WTC11 (cell line): ENCODE data around the gene EIF3A. TPM values are rescaled to one million over a fixed set of nuclear protein-coding genes. Genes with fewer than 3 reads are reported as not detected.

Experiments
- ATAC-seq: fragments of 200-7000 bp; cut with Tn5 transposase; 2 replicates; pipeline ENCODE4 v1.10.0; 2021; ENCODE audit warnings: mild to moderate bottlenecking, moderate library complexity
- Bru-seq: library from RNA; stranded (reverse); fragments of 400-500 nt; gene quantifications from one replicate; lab custom pipeline; 2021; lab: Mats Ljungman, UMichigan
- CTCF ChIA-PET: fragments of 300-600 bp; sonication (Branson Sonifier 250); formaldehyde crosslinking; loops from one replicate; lab custom pipeline; 2021; ENCODE audit warnings: antibody characterized with exemption; lab: Charles Lee
- POLR2A ChIA-PET: fragments of 350-600 bp; sonication (Branson Sonifier 250); formaldehyde crosslinking; loops from one replicate; lab custom pipeline; 2021; ENCODE audit warnings: antibody characterized with exemption; lab: Charles Lee
- DNase-seq: peaks from one replicate; pipeline ENCODE4 v3.0.0; 2021; ENCODE audit warnings: low spot score
- H3K27ac Mint-ChIP-seq: 2 replicates; pipeline ENCODE4 v1.8.0; 2021; ENCODE audit warnings: mixed read lengths
- H3K27me3 Mint-ChIP-seq: 2 replicates; pipeline ENCODE4 v1.8.0; 2021; ENCODE audit warnings: low read depth, mild to moderate bottlenecking, moderate library complexity, mixed read lengths
- H3K36me3 Mint-ChIP-seq: 2 replicates; pipeline ENCODE4 v1.8.0; 2021; ENCODE audit warnings: mixed read lengths
- H3K4me1 Mint-ChIP-seq: 2 replicates; pipeline ENCODE4 v1.8.0; 2022; ENCODE audit warnings: mixed read lengths
- H3K4me3 Mint-ChIP-seq: 2 replicates; pipeline ENCODE4 v1.8.0; 2021; ENCODE audit warnings: mild to moderate bottlenecking, moderate library complexity, mixed read lengths
- H3K9me3 Mint-ChIP-seq: 2 replicates; pipeline ENCODE4 v1.8.0; 2021; ENCODE audit warnings: mixed read lengths
- ATF6 ChIP-seq: sonication (generic); formaldehyde crosslinking; IDR thresholded peaks from 2 replicates; pipeline ENCODE4 v1.8.1; 2023; ENCODE audit warnings: mild to moderate bottlenecking, missing genetic modification reagents
- CREM ChIP-seq: sonication (generic); formaldehyde crosslinking; IDR thresholded peaks from 2 replicates; pipeline ENCODE4 v1.8.1; 2022; ENCODE audit warnings: mild to moderate bottlenecking, missing genetic modification reagents, moderate library complexity
- ERG ChIP-seq: fragments of 250-450 bp; sonication (Bioruptor Pico); IDR thresholded peaks from 2 replicates; pipeline ENCODE4 v1.8.0; 2021; ENCODE audit warnings: mild to moderate bottlenecking
- ESRRA ChIP-seq: sonication (generic); formaldehyde crosslinking; IDR thresholded peaks from 2 replicates; pipeline ENCODE4 v1.8.1; 2022; ENCODE audit warnings: mild to moderate bottlenecking, missing genetic modification reagents, borderline replicate concordance
- ETV6 ChIP-seq: sonication (generic); formaldehyde crosslinking; IDR thresholded peaks from 2 replicates; pipeline ENCODE4 v1.8.1; 2022; ENCODE audit warnings: mild to moderate bottlenecking, missing genetic modification reagents
- HMGA2 ChIP-seq: fragments of 250-450 bp; sonication (Bioruptor Pico); IDR thresholded peaks from 2 replicates; pipeline ENCODE4 v1.4.0; 2021; ENCODE audit warnings: mild to moderate bottlenecking, moderate library complexity
- HMGXB4 ChIP-seq: sonication (generic); formaldehyde crosslinking; IDR thresholded peaks from 2 replicates; pipeline ENCODE4 v1.8.1; 2023; ENCODE audit warnings: mild to moderate bottlenecking, moderate library complexity, missing genetic modification reagents
- JAZF1 ChIP-seq: fragments of 250-450 bp; sonication (Bioruptor Pico); IDR thresholded peaks from 2 replicates; pipeline ENCODE4 v1.9.0; 2021; ENCODE audit warnings: moderate library complexity, mild to moderate bottlenecking, inconsistent platforms
- NFE2L1 ChIP-seq: sonication (generic); formaldehyde crosslinking; IDR thresholded peaks from 2 replicates; pipeline ENCODE4 v1.8.1; 2023; ENCODE audit warnings: missing genetic modification reagents
- NFYB ChIP-seq: sonication (generic); formaldehyde crosslinking; conservative IDR thresholded peaks from 2 replicates; pipeline ENCODE4 v1.8.0; 2022; ENCODE audit warnings: low read depth, missing genetic modification reagents
- OVOL2 ChIP-seq: fragments of 250-450 bp; sonication (Bioruptor Pico); IDR thresholded peaks from 2 replicates; pipeline ENCODE4 v1.9.0; 2021; ENCODE audit warnings: mild to moderate bottlenecking, borderline replicate concordance
- SP1 ChIP-seq: sonication (generic); formaldehyde crosslinking; conservative IDR thresholded peaks from 2 replicates; pipeline ENCODE4 v1.8.1; 2022; ENCODE audit warnings: missing genetic modification reagents
- TEAD1 ChIP-seq: sonication (generic); formaldehyde crosslinking; IDR thresholded peaks from 2 replicates; pipeline ENCODE4 v1.8.0; 2022; ENCODE audit warnings: mild to moderate bottlenecking, missing genetic modification reagents
- TEAD4 ChIP-seq: sonication (generic); formaldehyde crosslinking; IDR thresholded peaks from 2 replicates; pipeline ENCODE4 v1.8.0; 2022; ENCODE audit warnings: mild to moderate bottlenecking, missing genetic modification reagents
- USF1 ChIP-seq: sonication (generic); formaldehyde crosslinking; IDR thresholded peaks from 2 replicates; pipeline ENCODE4 v1.8.0; 2022; ENCODE audit warnings: mild to moderate bottlenecking, missing genetic modification reagents
- USF2 ChIP-seq: sonication (generic); formaldehyde crosslinking; IDR thresholded peaks from 2 replicates; pipeline ENCODE4 v1.8.1; 2023; ENCODE audit warnings: mild to moderate bottlenecking, missing genetic modification reagents, moderate library complexity
- ZBTB21 ChIP-seq: sonication (generic); formaldehyde crosslinking; IDR thresholded peaks from 2 replicates; pipeline ENCODE4 v1.8.1; 2023; ENCODE audit warnings: mild to moderate bottlenecking, missing genetic modification reagents, borderline replicate concordance
- ZNF138 ChIP-seq: sonication (generic); formaldehyde crosslinking; conservative IDR thresholded peaks from 2 replicates; pipeline ENCODE4 v1.8.1; 2022; ENCODE audit warnings: mild to moderate bottlenecking, moderate library complexity, missing genetic modification reagents
- ZNF232 ChIP-seq: sonication (generic); formaldehyde crosslinking; IDR thresholded peaks from 2 replicates; pipeline ENCODE4 v1.8.0; 2022; ENCODE audit warnings: mild to moderate bottlenecking, missing genetic modification reagents
- ZNF423 ChIP-seq: fragments of 250-450 bp; sonication (Bioruptor Pico); IDR thresholded peaks from 2 replicates; pipeline ENCODE4 v2.1.2; 2022; ENCODE audit warnings: mild to moderate bottlenecking, moderate library complexity
- ZSCAN18 ChIP-seq: fragments of 250-450 bp; sonication (Bioruptor Pico); IDR thresholded peaks from 2 replicates; pipeline ENCODE4 v2.1.2; 2022; ENCODE audit warnings: mild to moderate bottlenecking, moderate library complexity
- long read RNA-seq, 3 experiments: library from RNA in 1 of 3; library from capped mRNA in 1 of 3; library from polyadenylated mRNA in 1 of 3; unstranded in 2 of 3; stranded (forward) in 1 of 3; transcript quantifications; one replicate each; pipeline ENCODE4 v2.0.0, GENCODE V29; 2021
- total RNA-seq: library from RNA; stranded (reverse); gene quantifications from 3 replicates; pipeline ENCODE4 v1.2.3, GENCODE V29; 2021

Gene EIF3A, protein sequence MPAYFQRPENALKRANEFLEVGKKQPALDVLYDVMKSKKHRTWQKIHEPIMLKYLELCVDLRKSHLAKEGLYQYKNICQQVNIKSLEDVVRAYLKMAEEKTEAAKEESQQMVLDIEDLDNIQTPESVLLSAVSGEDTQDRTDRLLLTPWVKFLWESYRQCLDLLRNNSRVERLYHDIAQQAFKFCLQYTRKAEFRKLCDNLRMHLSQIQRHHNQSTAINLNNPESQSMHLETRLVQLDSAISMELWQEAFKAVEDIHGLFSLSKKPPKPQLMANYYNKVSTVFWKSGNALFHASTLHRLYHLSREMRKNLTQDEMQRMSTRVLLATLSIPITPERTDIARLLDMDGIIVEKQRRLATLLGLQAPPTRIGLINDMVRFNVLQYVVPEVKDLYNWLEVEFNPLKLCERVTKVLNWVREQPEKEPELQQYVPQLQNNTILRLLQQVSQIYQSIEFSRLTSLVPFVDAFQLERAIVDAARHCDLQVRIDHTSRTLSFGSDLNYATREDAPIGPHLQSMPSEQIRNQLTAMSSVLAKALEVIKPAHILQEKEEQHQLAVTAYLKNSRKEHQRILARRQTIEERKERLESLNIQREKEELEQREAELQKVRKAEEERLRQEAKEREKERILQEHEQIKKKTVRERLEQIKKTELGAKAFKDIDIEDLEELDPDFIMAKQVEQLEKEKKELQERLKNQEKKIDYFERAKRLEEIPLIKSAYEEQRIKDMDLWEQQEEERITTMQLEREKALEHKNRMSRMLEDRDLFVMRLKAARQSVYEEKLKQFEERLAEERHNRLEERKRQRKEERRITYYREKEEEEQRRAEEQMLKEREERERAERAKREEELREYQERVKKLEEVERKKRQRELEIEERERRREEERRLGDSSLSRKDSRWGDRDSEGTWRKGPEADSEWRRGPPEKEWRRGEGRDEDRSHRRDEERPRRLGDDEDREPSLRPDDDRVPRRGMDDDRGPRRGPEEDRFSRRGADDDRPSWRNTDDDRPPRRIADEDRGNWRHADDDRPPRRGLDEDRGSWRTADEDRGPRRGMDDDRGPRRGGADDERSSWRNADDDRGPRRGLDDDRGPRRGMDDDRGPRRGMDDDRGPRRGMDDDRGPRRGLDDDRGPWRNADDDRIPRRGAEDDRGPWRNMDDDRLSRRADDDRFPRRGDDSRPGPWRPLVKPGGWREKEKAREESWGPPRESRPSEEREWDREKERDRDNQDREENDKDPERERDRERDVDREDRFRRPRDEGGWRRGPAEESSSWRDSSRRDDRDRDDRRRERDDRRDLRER (N-terminal part only)
- total RNA-seq: 177 to 213 TPM (median 178 TPM) in 3 replicates
- percentile 98 among the genes with signal in this experiment for Bru-seq, nascent RNA
- long read RNA-seq, experiment 1, full-length matches to known transcripts: 613 of 1,050 reads
- long read RNA-seq, experiment 1, partial matches to known transcripts: 353 of 1,050 reads
- long read RNA-seq, experiment 1, other reads (novel, unspliced or antisense): 84 of 1,050 reads
- long read RNA-seq, experiment 2, full-length matches to known transcripts: 8 of 341 reads
- long read RNA-seq, experiment 2, partial matches to known transcripts: 313 of 341 reads
- long read RNA-seq, experiment 2, other reads (novel, unspliced or antisense): 20 of 341 reads
- long read RNA-seq, experiment 3, full-length matches to known transcripts: 3 of 48 reads
- long read RNA-seq, experiment 3, partial matches to known transcripts: 41 of 48 reads
- long read RNA-seq, experiment 3, other reads (novel, unspliced or antisense): 4 of 48 reads

DNA sequence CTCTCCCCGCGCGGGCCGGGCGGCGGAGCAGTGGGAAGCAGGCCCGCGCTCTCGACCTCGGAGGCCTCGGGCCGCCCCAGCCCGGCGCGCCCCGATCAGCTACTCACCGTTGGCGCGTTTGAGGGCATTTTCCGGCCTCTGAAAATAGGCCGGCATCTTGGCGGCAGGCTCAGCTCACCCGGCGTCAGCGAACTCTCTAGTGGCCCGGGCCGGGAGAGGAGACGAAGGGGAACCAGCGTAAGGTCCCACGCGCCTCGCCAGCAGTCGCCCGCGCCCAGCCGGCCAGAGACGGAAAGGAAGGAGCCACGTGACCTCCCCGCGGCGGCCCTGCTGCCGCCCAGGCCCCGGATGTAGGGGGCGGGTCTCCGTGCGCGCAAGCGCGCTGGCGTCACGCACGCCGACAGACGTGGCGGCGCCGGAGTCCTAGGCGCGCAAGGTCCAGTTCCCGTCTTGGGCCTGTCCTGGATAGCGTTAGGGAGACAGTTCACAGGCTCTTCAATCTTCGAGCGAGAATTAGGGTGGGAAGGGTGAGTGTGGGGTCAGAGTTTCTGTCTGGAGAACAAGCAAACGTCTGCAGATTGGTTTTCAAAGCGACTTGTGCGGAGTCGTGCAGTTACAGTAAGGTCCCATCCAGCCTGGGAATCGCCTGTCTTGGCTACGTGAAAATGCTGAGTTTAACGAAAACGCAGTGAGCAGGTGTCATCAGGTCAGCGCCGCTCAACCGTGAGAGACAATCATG is at the start of gene EIF3A:
TSS of gene EIF3A (minus strand) at position 297 of the 739 bp plus-strand sequence. CDS start at position 156, 141 bp downstream.
- H3K9me3 Mint-ChIP-seq: no peaks in the 10 kb centered on the region
- ChIA-PET CTCF (no interaction called here), POLR2A (interaction anchor here (0.7 to 1.3 kb wide), 2 partner anchors 24 to 51 kb away, joined by 3 to 6 read pairs; partner anchors contain the start of genes DENND10 and NANOS1)
- ATAC-seq (peak; percentile 85), DNase-seq (peak; percentile 90)
- H3K27me3 Mint-ChIP-seq: no peaks in the 10 kb centered on the region
- peaks cover 21% of the 10 kb centered on the region for H3K36me3 Mint-ChIP-seq
- peak within 1 kb of the TSS; percentile 100 for H3K4me3 Mint-ChIP-seq
- peaks cover 24% of the 10 kb centered on the region for H3K4me1 Mint-ChIP-seq
- peak within 1 kb of the TSS; percentile 98 for H3K27ac Mint-ChIP-seq
- TF ChIP-seq ZNF232 (CRISPR knock-in tag) (0 out of 2 replicates have a peak, but pooled peaks have one; percentile 69), TEAD1 (CRISPR knock-in tag) (peak; percentile 84), TEAD4 (CRISPR knock-in tag) (no peak), CREM (CRISPR knock-in tag) (peak; percentile 79), ESRRA (CRISPR knock-in tag) (peak; percentile 64; the same call in 1 of the 2 replicates), ZNF138 (CRISPR knock-in tag) (no peak), ATF6 (CRISPR knock-in tag) (no peak), ZSCAN18 (CRISPR knock-in tag) (no peak), NFYB (0 out of 2 replicates have a peak, but pooled peaks have one; percentile 16), ERG (CRISPR knock-in tag) (no peak), NFE2L1 (CRISPR knock-in tag) (0 out of 2 replicates have a peak, but pooled peaks have one; percentile 55), ETV6 (CRISPR knock-in tag) (peak; percentile 61), JAZF1 (CRISPR knock-in tag) (no peak), ZNF423 (no peak), OVOL2 (CRISPR knock-in tag) (no peak), USF2 (CRISPR knock-in tag) (peak; percentile 96), ZBTB21 (no peak), USF1 (CRISPR knock-in tag) (peak; percentile 95), HMGA2 (no peak), HMGXB4 (CRISPR knock-in tag) (0 out of 2 replicates have a peak, but pooled peaks have one; percentile 83), SP1 (peak; percentile 96)
